H9 (cell line): ENCODE measurements around the gene SSBP2. TPM values are rescaled to one million over a fixed set of nuclear protein-coding genes. Genes with fewer than 3 reads are reported as not detected.

Experiments
- DNase-seq: peaks from one replicate; pipeline ENCODE4 v3.0.0-alpha.2; 2017
- H2AFZ ChIP-seq: one replicate; pipeline ENCODE4 v1.6.1; 2013; ENCODE audit warnings: mild to moderate bottlenecking, low read length, control low read depth, moderate library complexity
- H2AK5ac ChIP-seq: 2 replicates; pipeline ENCODE4 v1.6.1; 2013; ENCODE audit warnings: low read length, control low read depth, mixed read lengths; ENCODE audit not compliant: insufficient read length
- H2BK120ac ChIP-seq: one replicate; pipeline ENCODE4 v1.6.1; 2013; ENCODE audit warnings: low read depth, mild to moderate bottlenecking, low read length, control low read depth, inconsistent platforms; ENCODE audit not compliant: poor library complexity, severe bottlenecking
- H2BK12ac ChIP-seq: 2 replicates; pipeline ENCODE4 v1.6.1; 2013; ENCODE audit warnings: low read length, control low read depth, mixed read lengths, low read depth; ENCODE audit not compliant: insufficient read length
- H2BK15ac ChIP-seq: 2 replicates; pipeline ENCODE4 v1.6.1; 2013; ENCODE audit warnings: low read depth, low read length, control low read depth
- H2BK20ac ChIP-seq: one replicate; pipeline ENCODE4 v1.6.1; 2013; ENCODE audit warnings: low read depth, mild to moderate bottlenecking, low read length, control low read depth, inconsistent platforms; ENCODE audit not compliant: poor library complexity, severe bottlenecking
- H2BK5ac ChIP-seq: 2 replicates; pipeline ENCODE4 v1.6.1; 2013; ENCODE audit warnings: low read length, control low read depth, mixed read lengths; ENCODE audit not compliant: insufficient read length
- H3K14ac ChIP-seq: 2 replicates; pipeline ENCODE4 v1.6.1; 2013; ENCODE audit warnings: low read length, control low read depth; ENCODE audit not compliant: insufficient read depth
- H3K18ac ChIP-seq: 2 replicates; pipeline ENCODE4 v1.6.1; 2013; ENCODE audit warnings: low read depth, mild to moderate bottlenecking, mixed read lengths, low read length, control low read depth; ENCODE audit not compliant: insufficient read length
- H3K23ac ChIP-seq: 2 replicates; pipeline ENCODE4 v1.6.1; 2013; ENCODE audit warnings: low read length, control low read depth, mixed read lengths, low read depth; ENCODE audit not compliant: insufficient read length
- H3K23me2 ChIP-seq: 2 replicates; pipeline ENCODE4 v1.6.1; 2013; ENCODE audit warnings: low read depth, mild to moderate bottlenecking, mixed read lengths, low read length, control low read depth; ENCODE audit not compliant: insufficient read length, poor library complexity, severe bottlenecking
- H3K27ac ChIP-seq: 2 replicates; pipeline ENCODE4 v1.5.1; 2013; ENCODE audit warnings: low read length, control low read depth, mixed read lengths, low read depth; ENCODE audit not compliant: insufficient read length
- H3K27me3 ChIP-seq: 2 replicates; pipeline ENCODE4 v1.6.1; 2013; ENCODE audit warnings: low read length, control low read depth, inconsistent platforms; ENCODE audit not compliant: insufficient read depth
- H3K4ac ChIP-seq: 2 replicates; pipeline ENCODE4 v1.6.1; 2013; ENCODE audit warnings: low read depth, mild to moderate bottlenecking, control low read depth, inconsistent platforms, low read length, moderate library complexity
- H3K4me1 ChIP-seq: 2 replicates; pipeline ENCODE4 v1.6.1; 2013; ENCODE audit warnings: low read length, control low read depth, inconsistent platforms; ENCODE audit not compliant: insufficient read depth
- H3K4me2 ChIP-seq: 2 replicates; pipeline ENCODE4 v1.6.1; 2013; ENCODE audit warnings: low read length, control low read depth, mixed read lengths; ENCODE audit not compliant: insufficient read length, insufficient read depth
- H3K56ac ChIP-seq: 2 replicates; pipeline ENCODE4 v1.6.1; 2013; ENCODE audit warnings: low read depth, mild to moderate bottlenecking, mixed read lengths, low read length, control low read depth; ENCODE audit not compliant: insufficient read length
- H3K79me1 ChIP-seq: 2 replicates; pipeline ENCODE4 v1.6.1; 2013; ENCODE audit warnings: low read depth, mild to moderate bottlenecking, moderate library complexity, low read length, control low read depth, inconsistent platforms; ENCODE audit not compliant: insufficient read depth, poor library complexity, severe bottlenecking
- H3K79me2 ChIP-seq: 2 replicates; pipeline ENCODE4 v1.6.1; 2013; ENCODE audit warnings: low read length, control low read depth, inconsistent platforms; ENCODE audit not compliant: insufficient read depth
- H3K9ac ChIP-seq: 2 replicates; pipeline ENCODE4 v1.6.1; 2013; ENCODE audit warnings: low read length, control low read depth, mixed read lengths; ENCODE audit not compliant: insufficient read length; ENCODE audit errors: extremely low read depth
- H3K9me3 ChIP-seq: one replicate; pipeline ENCODE4 v1.6.1; 2013; ENCODE audit warnings: low read depth, low read length, inconsistent platforms; ENCODE audit not compliant: control insufficient read depth
- H3T11ph ChIP-seq: one replicate; pipeline ENCODE4 v1.6.1; 2013; ENCODE audit warnings: mild to moderate bottlenecking, low read length, control low read depth, inconsistent platforms
- H4K20me1 ChIP-seq: one replicate; pipeline ENCODE4 v1.6.1; 2013; ENCODE audit not compliant: control insufficient read depth, insufficient read length, insufficient read depth
- H4K5ac ChIP-seq: 2 replicates; pipeline ENCODE4 v1.6.1; 2013; ENCODE audit warnings: low read depth, mild to moderate bottlenecking, mixed read lengths, low read length, control low read depth; ENCODE audit not compliant: insufficient read length
- H4K8ac ChIP-seq: replicated peaks from 2 replicates; pipeline ENCODE4 v1.6.1; 2013; ENCODE audit warnings: low read length, control low read depth, mixed read lengths, low read depth; ENCODE audit not compliant: insufficient read length
- H4K91ac ChIP-seq: 2 replicates; pipeline ENCODE4 v1.6.1; 2013; ENCODE audit warnings: low read depth, mild to moderate bottlenecking, moderate library complexity, mixed read lengths, low read length, control low read depth; ENCODE audit not compliant: insufficient read length
- H3K27ac Mint-ChIP-seq, 3 experiments: 2 replicates in 2 of 3; 3 replicates in 1 of 3; pipeline ENCODE4 v1.8.0; 2020 to 2021; ENCODE audit warnings: mixed read lengths in 3 of 3, mild to moderate bottlenecking in 1 of 3, moderate library complexity in 1 of 3
- H3K27me3 Mint-ChIP-seq: 2 replicates; pipeline ENCODE4 v1.8.0; 2021; ENCODE audit warnings: low read depth, mild to moderate bottlenecking, moderate library complexity, mixed read lengths
- H3K36me3 Mint-ChIP-seq, 3 experiments: 2 replicates in 2 of 3; 3 replicates in 1 of 3; pipeline ENCODE4 v1.8.0; 2020 to 2021; ENCODE audit warnings: low read depth in 3 of 3, mixed read lengths in 3 of 3; ENCODE audit not compliant: insufficient read depth in 1 of 3
- H3K4me1 Mint-ChIP-seq, 2 experiments: 2 replicates each; pipeline ENCODE4 v1.8.0; 2020; ENCODE audit warnings: mixed read lengths in 2 of 2
- H3K4me3 Mint-ChIP-seq, 2 experiments: 2 replicates in 1 of 2; 3 replicates in 1 of 2; pipeline ENCODE4 v1.8.0; 2020 to 2021; ENCODE audit warnings: mild to moderate bottlenecking in 2 of 2, mixed read lengths in 2 of 2, moderate library complexity in 1 of 2
- H3K9me3 Mint-ChIP-seq, 2 experiments: 2 replicates in 1 of 2; 3 replicates in 1 of 2; pipeline ENCODE4 v1.8.0; 2020; ENCODE audit warnings: mild to moderate bottlenecking in 2 of 2, mixed read lengths in 2 of 2, moderate library complexity in 1 of 2
- CTCF ChIP-seq: fragments of 200-600 bp; sonication (generic); conservative IDR thresholded peaks from 3 replicates; pipeline ENCODE4 v1.8.0; 2021; ENCODE audit warnings: antibody characterized with exemption, mild to moderate bottlenecking
- WGBS: extraction: QIAGEN DNeasy Blood & Tissue Kit; methylation state at CpG from one replicate; pipeline ENCODE4 v1.1.7; 2013; ENCODE audit warnings: missing lambda C conversion rate, low lambda C conversion rate, mixed read lengths; ENCODE audit not compliant: insufficient read length; ENCODE audit errors: extremely low coverage; 5-methylcytosine and 5-hydroxymethylcytosine counted together
- total RNA-seq: library from RNA; stranded (reverse); gene quantifications from 2 replicates; pipeline ENCODE4 v1.2.1, GENCODE V29; 2021

Gene SSBP2
- total RNA-seq, 1 experiment from 2014 or later = 35.6 TPM

GRCh38 chr5:81650987-81651386 lies 99.9 kb downstream of the SSBP2 start:
- H3K9me3 Mint-ChIP-seq = no peaks in the 10 kb centered on the region
- WGBS = no CpG with 5 or more reads among the region's 1 CpG
- Histone ChIP-seq H3K4me2 (no peak overlapping the region), H4K91ac (no peak overlapping the region), H4K5ac (no peak overlapping the region), H3K4ac (no peak overlapping the region), H4K20me1 (no peaks in the 10 kb centered on the region), H3K27me3 (no peaks in the 10 kb centered on the region), H2AFZ (no peak overlapping the region), H2BK15ac (no peak overlapping the region), H3K14ac (no peak overlapping the region), H2BK5ac (no peak overlapping the region), H3K9me3 (no peaks in the 10 kb centered on the region), H3K23ac (no peak overlapping the region), H3K56ac (no peak overlapping the region), H3T11ph (no peak overlapping the region), H4K8ac (no peak overlapping the region), H2AK5ac (no peak overlapping the region), H3K79me2 (no peaks in the 10 kb centered on the region), H3K27ac (no peak overlapping the region), H3K79me1 (no peaks in the 10 kb centered on the region), H2BK120ac (no peak overlapping the region), H3K18ac (no peak overlapping the region), H2BK20ac (no peak overlapping the region), H3K23me2 (no peaks in the 10 kb centered on the region), H3K9ac (no peak overlapping the region), H2BK12ac (no peak overlapping the region), H3K4me1 (no peaks in the 10 kb centered on the region)
- no peaks in the 10 kb centered on the region for H3K4me1 Mint-ChIP-seq
- peaks cover 0 to 4% (median 0%) of the 10 kb centered on the region in 3 experiments; a peak in 3 of 7 replicates for H3K36me3 Mint-ChIP-seq
- no peaks in the 10 kb centered on the region for H3K27me3 Mint-ChIP-seq
- DNase-seq = no peak
- no peak for TF ChIP-seq CTCF
- H3K4me3 Mint-ChIP-seq = no peak overlapping the region
- H3K27ac Mint-ChIP-seq = no peak overlapping the region
